Kidney epithelial cell (primary cell): ENCODE data around the gene PLEKHH3. TPM values are rescaled to one million over a fixed set of nuclear protein-coding genes. Genes with fewer than 3 reads are reported as not detected.
A peak's percentile ranks its signal among the peaks of the same experiment; 100 is the strongest.

Experiments
- DNase-seq: peaks from one replicate; pipeline ENCODE4 v3.0.0-alpha.2; 2010; ENCODE audit warnings: low read depth
- H3K27me3 ChIP-seq: 2 replicates; pipeline ENCODE4 v1.6.0; 2011; ENCODE audit warnings: low read length; ENCODE audit not compliant: control insufficient read depth, insufficient read depth
- H3K36me3 ChIP-seq: 2 replicates; pipeline ENCODE4 v1.5.1; 2011; ENCODE audit warnings: low read length; ENCODE audit not compliant: control insufficient read depth, insufficient read depth
- H3K4me3 ChIP-seq: 2 replicates; pipeline ENCODE4 v1.5.1; 2011; ENCODE audit warnings: low read depth, mild to moderate bottlenecking, control low read depth, low read length
- total RNA-seq: library from RNA; depleted of rRNA; stranded (reverse); fragments of >200 nt; gene quantifications from 2 replicates; pipeline ENCODE4 v1.2.3, GENCODE V29; 2015
- TF ChIP-seq, protein P1 (sequence below): IDR thresholded peaks from 2 replicates; pipeline ENCODE4 v1.5.1; 2011; ENCODE audit warnings: mild to moderate bottlenecking, moderate library complexity, low read length, control low read depth, inconsistent platforms; ENCODE audit not compliant: insufficient read depth, poor library complexity, severe bottlenecking

Gene PLEKHH3
- total RNA-seq, 1 donor from 2014 or later, result 11.2 TPM

DNA sequence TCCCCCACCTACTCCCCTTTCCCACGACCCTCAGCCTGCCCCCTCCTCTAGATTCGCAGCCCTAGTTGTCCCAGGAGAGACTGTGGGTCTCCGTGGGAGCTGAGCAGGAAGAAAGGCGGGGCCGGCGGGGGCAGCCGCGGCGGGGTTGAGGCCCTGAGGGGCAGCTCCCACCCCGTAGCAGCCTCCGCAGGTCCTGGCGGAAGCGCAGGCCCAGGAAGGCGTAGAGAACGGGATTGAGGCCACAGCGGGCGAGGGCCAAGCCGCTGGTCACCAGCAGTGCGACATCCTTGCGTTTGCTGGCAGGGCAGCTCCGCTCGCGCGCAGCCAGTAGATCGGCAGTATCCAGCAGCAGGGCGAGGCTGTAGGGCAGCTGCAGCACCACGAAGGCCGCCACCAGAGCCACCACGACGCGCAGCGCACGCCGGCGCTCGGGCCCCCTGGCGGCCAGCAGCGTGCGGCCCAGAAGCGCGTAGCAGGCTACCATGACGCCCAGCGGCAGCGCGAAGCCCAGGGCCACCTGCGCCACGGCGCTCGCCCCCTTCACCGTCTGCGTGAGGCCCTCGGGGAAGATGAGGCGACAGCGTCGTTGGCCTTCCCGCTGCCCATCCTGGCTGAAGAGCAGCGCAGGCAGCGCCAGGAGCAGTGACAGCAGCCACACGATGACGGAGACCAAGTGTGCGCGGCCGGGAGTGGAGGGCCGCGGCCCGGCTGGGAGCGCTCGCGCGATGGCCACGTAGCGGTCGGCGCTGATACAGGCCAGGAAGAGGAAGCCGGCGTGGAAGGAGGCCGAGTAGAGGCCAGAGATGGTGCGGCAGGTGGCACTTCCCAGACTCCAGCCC, 2.9 kb upstream of the PLEKHH3 start:
- no peak for DNase-seq
- Histone ChIP-seq H3K27me3 (peaks cover 5% of the 10 kb centered on the region), H3K4me3 (peak overlapping the region; percentile 30)

DNA sequence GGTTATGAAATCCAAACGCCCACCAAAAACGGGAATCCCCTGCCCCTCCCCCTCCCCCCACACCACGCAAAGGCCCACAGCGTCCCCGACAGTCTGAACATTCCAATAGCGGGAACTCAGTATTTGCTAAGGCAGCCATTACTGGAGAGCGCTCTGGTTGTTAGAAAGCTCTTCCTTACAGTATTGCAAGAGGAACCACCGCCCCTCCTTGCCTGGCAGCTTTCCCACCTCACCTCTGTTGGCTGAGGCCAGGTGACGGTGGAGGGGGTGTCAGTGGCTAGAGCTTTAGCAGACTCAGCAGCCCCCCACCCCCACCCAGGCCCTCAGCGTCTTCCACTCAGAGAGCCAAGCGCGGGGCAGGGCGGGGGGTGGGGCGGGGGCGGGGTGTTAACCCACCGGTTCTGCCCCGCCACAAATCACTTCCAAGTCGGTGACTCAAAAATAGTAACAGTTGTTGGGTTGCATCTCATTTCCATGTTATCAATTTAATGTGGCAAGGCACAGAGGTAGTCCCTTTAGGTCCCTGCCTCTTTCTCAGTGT, 2.2 kb upstream of the PLEKHH3 start:
- Histone ChIP-seq H3K4me3 (peak overlapping the region; percentile 56), H3K27me3 (peaks cover 3% of the 10 kb centered on the region), H3K36me3 (no peaks in the 10 kb centered on the region)
- DNase-seq, result no peak
- TF ChIP-seq, protein P1, sequence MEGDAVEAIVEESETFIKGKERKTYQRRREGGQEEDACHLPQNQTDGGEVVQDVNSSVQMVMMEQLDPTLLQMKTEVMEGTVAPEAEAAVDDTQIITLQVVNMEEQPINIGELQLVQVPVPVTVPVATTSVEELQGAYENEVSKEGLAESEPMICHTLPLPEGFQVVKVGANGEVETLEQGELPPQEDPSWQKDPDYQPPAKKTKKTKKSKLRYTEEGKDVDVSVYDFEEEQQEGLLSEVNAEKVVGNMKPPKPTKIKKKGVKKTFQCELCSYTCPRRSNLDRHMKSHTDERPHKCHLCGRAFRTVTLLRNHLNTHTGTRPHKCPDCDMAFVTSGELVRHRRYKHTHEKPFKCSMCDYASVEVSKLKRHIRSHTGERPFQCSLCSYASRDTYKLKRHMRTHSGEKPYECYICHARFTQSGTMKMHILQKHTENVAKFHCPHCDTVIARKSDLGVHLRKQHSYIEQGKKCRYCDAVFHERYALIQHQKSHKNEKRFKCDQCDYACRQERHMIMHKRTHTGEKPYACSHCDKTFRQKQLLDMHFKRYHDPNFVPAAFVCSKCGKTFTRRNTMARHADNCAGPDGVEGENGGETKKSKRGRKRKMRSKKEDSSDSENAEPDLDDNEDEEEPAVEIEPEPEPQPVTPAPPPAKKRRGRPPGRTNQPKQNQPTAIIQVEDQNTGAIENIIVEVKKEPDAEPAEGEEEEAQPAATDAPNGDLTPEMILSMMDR, result peak; percentile 4

More for the DNA sequence above, 2.9 kb upstream of the PLEKHH3 start:
- H3K36me3 ChIP-seq, result no peaks in the 10 kb centered on the region
- TF ChIP-seq, protein P1, result peak; percentile 19

DNA sequence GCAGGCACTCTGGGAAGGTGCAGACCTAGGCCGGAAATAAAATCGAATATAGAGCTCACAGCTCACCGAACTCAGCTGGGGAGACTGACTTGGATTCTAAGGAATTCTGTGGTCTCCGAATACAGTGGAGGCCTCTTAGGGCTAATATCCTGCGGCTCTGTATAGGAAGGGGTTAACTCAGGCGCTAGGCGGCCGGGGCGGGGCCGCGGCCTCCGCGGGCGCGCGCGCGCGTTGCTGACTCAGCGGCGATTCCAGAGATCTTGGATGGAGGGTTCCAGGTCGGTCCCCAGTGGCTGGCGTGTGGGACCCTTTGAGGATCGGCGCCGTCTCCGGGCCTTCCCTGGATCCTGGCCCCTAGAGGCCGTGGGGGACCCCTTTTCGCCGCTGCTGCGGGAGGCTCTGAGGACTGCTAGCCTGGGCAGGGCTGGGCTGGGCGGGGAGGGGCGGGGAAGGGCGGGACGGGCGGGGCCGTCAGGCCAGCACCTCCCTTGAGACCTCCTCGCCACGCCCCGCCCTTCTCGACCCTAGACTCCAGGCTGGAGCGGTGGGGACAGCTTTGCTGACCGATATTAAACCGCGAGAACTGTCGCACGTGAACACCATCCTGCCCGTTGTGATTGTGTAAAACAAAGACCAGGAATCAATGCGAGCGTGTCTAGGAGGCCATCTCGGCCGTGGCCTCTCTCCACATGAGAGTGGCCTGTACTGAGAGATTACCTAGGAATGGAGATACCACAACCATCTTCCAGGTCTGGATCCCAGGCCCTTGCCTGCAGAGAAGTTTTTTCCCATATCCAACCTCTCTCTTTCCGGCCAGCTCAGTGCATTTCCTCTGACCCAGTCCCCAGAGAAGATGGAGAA, 1.4 kb upstream of the PLEKHH3 start:
- Histone ChIP-seq H3K36me3 (peaks cover 2% of the 10 kb centered on the region), H3K27me3 (no peaks in the 10 kb centered on the region), H3K4me3 (peak overlapping the region; percentile 56)
- DNase-seq, result no peak
- TF ChIP-seq, protein P1, result no peak

DNA sequence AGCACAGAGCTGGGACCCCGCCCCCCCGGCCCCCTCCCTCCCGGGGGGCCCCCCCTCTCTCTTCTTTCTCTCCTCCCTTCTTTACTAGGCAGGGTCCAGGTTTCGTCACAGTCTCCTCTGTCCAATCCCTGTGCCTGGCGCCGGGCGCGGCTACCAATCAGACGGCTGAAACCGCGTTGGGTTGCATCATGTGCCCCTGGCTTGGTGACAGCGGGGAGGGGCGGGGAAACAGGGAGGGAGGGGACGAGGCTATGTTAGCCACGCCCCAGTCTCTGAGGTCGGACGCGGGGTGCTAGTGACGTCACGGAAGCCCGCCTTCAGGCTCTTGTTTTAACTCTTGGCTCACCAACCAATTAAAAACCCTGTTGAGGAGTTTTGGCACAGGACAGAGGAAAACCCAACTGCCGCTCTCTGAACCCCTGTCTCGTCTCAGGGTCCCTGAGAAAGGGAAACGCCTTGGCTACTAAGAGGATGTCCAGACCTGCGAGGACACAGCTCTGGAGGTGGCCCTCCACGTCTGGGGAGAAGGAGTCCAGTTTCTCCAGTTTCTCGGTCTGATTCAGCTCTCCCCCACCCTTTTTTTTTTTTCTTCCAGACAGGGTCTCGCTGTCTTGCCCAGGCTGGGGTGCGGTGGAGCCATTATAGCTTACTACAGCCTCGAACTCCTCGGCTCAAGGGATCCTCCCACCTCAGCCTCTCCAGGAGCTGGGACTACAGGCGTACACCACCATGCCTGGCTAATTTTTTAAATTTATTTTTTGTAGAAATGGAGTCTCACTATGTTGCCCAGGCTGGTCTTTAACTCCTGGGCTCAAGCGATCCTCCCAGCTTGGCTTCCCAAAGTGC, 441 bp upstream of the PLEKHH3 start:
- TF ChIP-seq, protein P1, result no peak
- peak overlapping the region; percentile 89 for H3K4me3 ChIP-seq
- H3K36me3 ChIP-seq, result peaks cover 2% of the 10 kb centered on the region
- DNase-seq, result peak; percentile 94
- H3K27me3 ChIP-seq, result no peaks in the 10 kb centered on the region

DNA sequence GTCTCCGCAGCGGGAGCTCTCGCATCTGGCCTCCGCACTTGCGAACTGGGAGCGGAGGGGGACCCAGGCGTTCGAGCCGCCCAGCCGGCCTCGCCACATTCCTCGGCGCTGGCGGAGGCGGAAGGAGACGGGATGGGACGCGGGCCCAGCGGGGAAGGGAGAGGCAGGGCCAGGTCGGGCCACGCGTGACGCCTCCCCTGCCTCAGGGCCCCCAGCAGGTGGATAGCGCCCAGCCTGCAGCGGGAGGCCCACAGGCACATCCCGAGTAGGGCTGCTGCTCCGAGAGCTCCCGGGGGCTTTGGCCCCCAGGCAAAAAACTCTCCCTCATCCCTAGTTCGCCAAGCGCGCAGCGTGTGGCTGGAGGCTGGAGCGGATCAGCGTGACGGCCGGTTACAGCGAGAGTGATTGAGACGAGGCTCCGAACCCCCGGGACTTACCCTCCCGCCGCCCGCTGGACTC, 800 bp downstream of the PLEKHH3 start:
- TF ChIP-seq, protein P1, result no peak
- peaks cover 3% of the 10 kb centered on the region for H3K36me3 ChIP-seq
- H3K4me3 ChIP-seq, result peak overlapping the region; percentile 89
- H3K27me3 ChIP-seq, result no peaks in the 10 kb centered on the region
- no peak for DNase-seq
